Immature natural killer cell (primary cell): Measurements from ENCODE around the gene KPNA1. TPM values are rescaled to one million over a fixed set of nuclear protein-coding genes. Genes with fewer than 3 reads are reported as not detected.
"Not testable (repeated sequence)": the region's sequence is repeated elsewhere in the genome, so short reads cannot be mapped to it uniquely, and the experiment has no call there.

Source experiments
- DNase-seq, 3 donors: peaks; one replicate each; pipeline ENCODE4 v3.0.0; 2022; ENCODE audit warnings: mixed read lengths in 1 of 3
- H3K27ac Mint-ChIP-seq, 6 donors: one replicate each; pipeline ENCODE4 v1.8.0; 2020; ENCODE audit warnings: mixed read lengths in 6 of 6, mild to moderate bottlenecking in 5 of 6, inconsistent platforms in 4 of 6, moderate library complexity in 3 of 6
- H3K27me3 Mint-ChIP-seq, 3 donors: one replicate each; pipeline ENCODE4 v1.8.0; 2020 to 2021; ENCODE audit warnings: low read depth in 3 of 3, mild to moderate bottlenecking in 3 of 3, mixed read lengths in 3 of 3, moderate library complexity in 3 of 3, inconsistent platforms in 1 of 3
- H3K36me3 Mint-ChIP-seq, 3 donors: one replicate each; pipeline ENCODE4 v1.8.0; 2020; ENCODE audit warnings: mixed read lengths in 3 of 3, inconsistent platforms in 2 of 3, mild to moderate bottlenecking in 2 of 3
- H3K4me1 Mint-ChIP-seq, 2 donors: one replicate each; pipeline ENCODE4 v1.8.0; 2020; ENCODE audit warnings: inconsistent platforms in 2 of 2, mild to moderate bottlenecking in 2 of 2, mixed read lengths in 2 of 2, moderate library complexity in 1 of 2
- H3K4me3 Mint-ChIP-seq, 5 donors: one replicate each; pipeline ENCODE4 v1.8.0; 2020; ENCODE audit warnings: mild to moderate bottlenecking in 5 of 5, mixed read lengths in 5 of 5, inconsistent platforms in 3 of 5, moderate library complexity in 3 of 5
- H3K9me3 Mint-ChIP-seq, 6 donors: one replicate each; pipeline ENCODE4 v1.8.0; 2020; ENCODE audit warnings: mild to moderate bottlenecking in 6 of 6, mixed read lengths in 6 of 6, inconsistent platforms in 4 of 6, moderate library complexity in 3 of 6
- polyA plus RNA-seq, 3 donors: library from polyadenylated mRNA; unstranded; fragments of 300-500 nt; fragmentation: Illumina TruSeq; gene quantifications; one replicate each; pipeline ENCODE4 v1.2.3, GENCODE V29; 2021

Gene KPNA1
- polyA plus RNA-seq, 3 donors from 2014 or later = 42.9 to 71.8 (median 63.6) TPM

GRCh38 chr3:122457706-122458105, 57.0 kb downstream of the KPNA1 start:
- Mint-ChIP-seq H3K4me1 (peaks cover 0 to 6% of the 10 kb centered on the region in 2 donors), H3K27ac (peak overlapping the region in 2 of 6 donors; percentile 5 to 20), H3K36me3 (peaks cover 30 to 41% (median 37%) of the 10 kb centered on the region in 3 donors), H3K27me3 (no peaks in the 10 kb centered on the region), H3K9me3 (no peaks in the 10 kb centered on the region), H3K4me3 (no peak overlapping the region)
- no peak for DNase-seq

GRCh38 chr3:122456074-122456473, 58.7 kb downstream of the KPNA1 start:
- Mint-ChIP-seq H3K27me3 (no peaks in the 10 kb centered on the region), H3K4me1 (peaks cover 0 to 6% of the 10 kb centered on the region in 2 donors), H3K9me3 (no peaks in the 10 kb centered on the region), H3K36me3 (peaks cover 25 to 39% (median 26%) of the 10 kb centered on the region in 3 donors), H3K4me3 (no peak overlapping the region), H3K27ac (no peak overlapping the region)
- no peak for DNase-seq

GRCh38 chr3:122451371-122451770, 63.4 kb downstream of the KPNA1 start:
- Mint-ChIP-seq H3K27ac (no peak overlapping the region), H3K4me3 (no peak overlapping the region), H3K27me3 (no peaks in the 10 kb centered on the region), H3K9me3 (no peaks in the 10 kb centered on the region), H3K4me1 (peaks cover 2 to 17% of the 10 kb centered on the region in 2 donors), H3K36me3 (peaks cover 25 to 52% (median 40%) of the 10 kb centered on the region in 3 donors)
- DNase-seq = no peak

DNA sequence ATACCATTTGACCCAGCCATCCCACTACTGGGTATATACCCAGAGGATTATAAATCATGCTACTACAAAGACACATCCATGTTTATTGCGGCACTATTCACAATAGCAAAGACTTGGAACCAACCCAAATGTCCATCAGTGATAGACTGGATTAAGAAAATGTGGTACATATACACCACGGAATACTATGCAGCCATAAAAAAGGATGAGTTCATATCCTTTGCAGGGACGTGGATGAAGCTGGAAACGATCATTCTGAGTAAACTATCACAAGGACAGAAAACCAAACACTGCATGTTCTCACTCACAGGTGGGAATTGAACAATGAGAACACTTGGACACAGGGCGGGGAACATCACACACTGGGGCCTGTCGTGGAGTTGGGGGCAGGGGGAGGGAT, 66.5 kb downstream of the KPNA1 start:
- DNase-seq, H3K27me3 Mint-ChIP-seq, H3K4me3 Mint-ChIP-seq: not testable (repeated sequence)
- Mint-ChIP-seq H3K27ac (peak overlapping the region in 2 of 6 donors; percentile 14 to 69), H3K9me3 (peaks cover 2 to 11% (median 5%) of the 10 kb centered on the region in 6 donors), H3K36me3 (peaks cover 42 to 75% (median 66%) of the 10 kb centered on the region in 3 donors), H3K4me1 (peaks cover 6 to 23% of the 10 kb centered on the region in 2 donors)

DNA sequence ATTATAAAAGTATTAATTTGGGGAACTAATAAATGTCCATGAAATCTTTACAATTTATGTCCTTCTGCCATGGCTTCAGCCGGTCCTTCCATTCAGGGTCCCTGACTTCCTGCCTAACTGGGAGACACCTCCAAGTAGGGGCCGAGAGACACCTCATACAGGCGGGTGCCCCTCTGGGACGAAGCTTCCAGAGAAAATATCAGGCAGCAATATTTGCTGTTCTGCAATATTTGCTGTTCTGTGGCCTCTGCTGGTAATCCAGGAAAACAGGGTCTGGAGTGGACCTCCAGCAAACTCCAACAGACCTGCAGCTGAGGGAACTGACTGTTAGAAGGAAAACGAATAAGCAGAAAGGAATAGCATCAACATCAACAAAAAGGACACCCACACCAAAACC, 70.2 kb downstream of the KPNA1 start:
- Mint-ChIP-seq H3K9me3 (peaks cover 2 to 11% (median 5%) of the 10 kb centered on the region in 6 donors), H3K4me1 (peaks cover 6 to 23% of the 10 kb centered on the region in 2 donors), H3K36me3 (peaks cover 67 to 94% (median 68%) of the 10 kb centered on the region in 3 donors)
- H3K4me3 Mint-ChIP-seq, H3K27me3 Mint-ChIP-seq, DNase-seq, H3K27ac Mint-ChIP-seq: not testable (repeated sequence)

GRCh38 chr3:122443762-122444490, 70.8 kb downstream of the KPNA1 start:
- peaks cover 2 to 11% (median 5%) of the 10 kb centered on the region in 6 donors for H3K9me3 Mint-ChIP-seq
- H3K4me3 Mint-ChIP-seq = not testable (repeated sequence)

GRCh38 chr3:122443090-122443489, 71.6 kb downstream of the KPNA1 start:
- Mint-ChIP-seq H3K9me3 (peaks cover 2 to 11% (median 5%) of the 10 kb centered on the region in 6 donors), H3K27ac (no peak overlapping the region), H3K4me3 (no peak overlapping the region), H3K27me3 (peaks cover 0 to 2% (median 0%) of the 10 kb centered on the region in 3 donors), H3K36me3 (peaks cover 56 to 90% (median 56%) of the 10 kb centered on the region in 3 donors), H3K4me1 (peaks cover 6 to 19% of the 10 kb centered on the region in 2 donors)
- no peak for DNase-seq

More at GRCh38 chr3:122443762-122444490, 70.8 kb downstream of the KPNA1 start:
- Mint-ChIP-seq H3K27ac (peak overlapping the region in 2 of 6 donors; percentile 17 to 55), H3K4me1 (peaks cover 6 to 23% of the 10 kb centered on the region in 2 donors), H3K36me3 (peaks cover 62 to 90% (median 63%) of the 10 kb centered on the region in 3 donors)
- H3K27me3 Mint-ChIP-seq, DNase-seq: not testable (repeated sequence)

DNA sequence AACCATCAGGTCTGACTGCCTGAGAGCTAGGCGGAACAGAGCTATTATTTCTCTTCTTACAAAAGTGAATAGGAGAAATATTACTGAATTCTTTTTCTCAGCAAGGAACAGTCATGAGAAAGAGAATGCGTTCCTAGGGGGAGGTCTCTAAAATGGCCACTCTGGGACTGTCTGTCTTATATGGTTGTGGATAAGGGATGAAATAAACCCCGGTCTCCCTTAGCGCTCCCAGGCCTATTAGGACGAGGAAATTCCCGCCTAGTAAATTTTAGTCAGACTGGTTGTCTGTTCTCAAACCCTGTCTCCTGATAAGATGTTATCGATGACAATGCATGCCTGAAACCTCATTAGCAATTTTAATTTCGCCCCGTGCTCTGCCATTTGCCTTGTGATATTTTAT, 78.8 kb downstream of the KPNA1 start:
- peaks cover 43 to 75% (median 53%) of the 10 kb centered on the region in 3 donors for H3K36me3 Mint-ChIP-seq
- H3K9me3 Mint-ChIP-seq = peaks cover 4 to 17% (median 8%) of the 10 kb centered on the region in 6 donors
- peaks cover 0 to 2% (median 0%) of the 10 kb centered on the region in 3 donors for H3K27me3 Mint-ChIP-seq
- peak overlapping the region in 1 of 6 donors; percentile 30 for H3K27ac Mint-ChIP-seq
- DNase-seq = no peak
- no peak overlapping the region for H3K4me3 Mint-ChIP-seq
- H3K4me1 Mint-ChIP-seq = peaks cover 1 to 3% of the 10 kb centered on the region in 2 donors

- no peak for DNase-seq
- no peaks in the 10 kb centered on the region for H3K27me3 Mint-ChIP-seq
- peaks cover 4 to 20% of the 10 kb centered on the region in 2 donors for H3K4me1 Mint-ChIP-seq
- H3K4me3 Mint-ChIP-seq = no peak overlapping the region
- H3K9me3 Mint-ChIP-seq = no peaks in the 10 kb centered on the region
- H3K27ac Mint-ChIP-seq = peak overlapping the region in 1 of 6 donors; percentile 39
- H3K36me3 Mint-ChIP-seq = peaks cover 22 to 75% (median 43%) of the 10 kb centered on the region in 3 donors
Measured at GRCh38 chr3:122430371-122430770, 84.4 kb downstream of the KPNA1 start.

DNA sequence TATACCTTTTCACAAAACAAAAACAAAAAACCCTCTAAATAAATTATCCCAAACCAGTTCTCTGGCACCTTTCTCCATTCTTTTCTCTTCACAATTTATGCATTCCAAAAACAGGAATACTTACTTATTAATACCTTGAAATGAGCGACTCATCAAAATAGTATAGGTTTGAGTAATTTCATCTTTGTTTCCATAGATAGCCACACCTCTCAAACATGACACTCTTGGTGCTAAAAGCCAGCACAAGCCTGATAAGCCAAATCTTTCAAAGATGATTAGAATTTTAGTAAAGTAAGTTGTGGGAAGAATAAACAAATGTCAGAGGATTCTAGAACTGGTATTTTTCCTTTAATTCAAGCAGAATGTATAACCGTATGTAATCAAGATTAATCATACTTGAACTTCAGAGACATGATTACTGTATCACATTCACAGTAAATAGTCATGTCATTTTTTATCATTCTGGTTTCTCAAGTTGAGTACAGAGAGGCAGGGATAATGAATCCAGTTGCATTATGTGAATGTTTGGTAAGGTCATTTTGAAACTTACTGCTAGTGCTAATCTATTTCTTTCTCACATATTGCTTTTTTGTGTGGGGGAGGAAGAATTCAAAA, 86.8 kb downstream of the KPNA1 start:
- H3K4me3 Mint-ChIP-seq = no peak overlapping the region
- no peak for DNase-seq
- no peaks in the 10 kb centered on the region for H3K27me3 Mint-ChIP-seq
- peak overlapping the region in 2 of 6 donors; percentile 39 to 71 for H3K27ac Mint-ChIP-seq
- H3K9me3 Mint-ChIP-seq = no peaks in the 10 kb centered on the region
- H3K4me1 Mint-ChIP-seq = peaks cover 4 to 20% of the 10 kb centered on the region in 2 donors
- H3K36me3 Mint-ChIP-seq = peaks cover 10 to 63% (median 30%) of the 10 kb centered on the region in 3 donors

DNA sequence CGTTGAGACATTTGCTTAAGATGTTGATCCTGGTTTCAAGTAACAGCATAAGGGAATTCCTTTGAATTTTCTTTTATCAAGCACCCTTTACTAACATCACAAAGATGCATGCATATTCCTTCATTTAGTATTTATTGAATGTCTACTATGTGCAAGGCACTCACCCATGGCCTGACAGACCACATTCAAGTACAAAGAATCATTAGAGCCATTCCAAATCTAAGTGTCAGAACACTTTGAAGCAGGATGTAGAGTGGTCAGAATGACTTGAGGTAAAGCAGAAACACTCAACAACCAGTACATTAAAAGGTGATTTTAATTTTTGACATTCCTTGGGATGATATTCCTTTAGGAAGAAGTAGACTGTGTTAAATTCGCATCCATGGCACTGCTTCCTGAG, 92.9 kb downstream of the KPNA1 start:
- DNase-seq = no peak
- H3K4me3 Mint-ChIP-seq = no peak overlapping the region
- H3K27ac Mint-ChIP-seq = no peak overlapping the region
- no peaks in the 10 kb centered on the region for H3K27me3 Mint-ChIP-seq
- peaks cover 0 to 22% (median 8%) of the 10 kb centered on the region in 3 donors for H3K36me3 Mint-ChIP-seq
- peaks cover 9 to 18% of the 10 kb centered on the region in 2 donors for H3K4me1 Mint-ChIP-seq
- H3K9me3 Mint-ChIP-seq = no peaks in the 10 kb centered on the region

DNA sequence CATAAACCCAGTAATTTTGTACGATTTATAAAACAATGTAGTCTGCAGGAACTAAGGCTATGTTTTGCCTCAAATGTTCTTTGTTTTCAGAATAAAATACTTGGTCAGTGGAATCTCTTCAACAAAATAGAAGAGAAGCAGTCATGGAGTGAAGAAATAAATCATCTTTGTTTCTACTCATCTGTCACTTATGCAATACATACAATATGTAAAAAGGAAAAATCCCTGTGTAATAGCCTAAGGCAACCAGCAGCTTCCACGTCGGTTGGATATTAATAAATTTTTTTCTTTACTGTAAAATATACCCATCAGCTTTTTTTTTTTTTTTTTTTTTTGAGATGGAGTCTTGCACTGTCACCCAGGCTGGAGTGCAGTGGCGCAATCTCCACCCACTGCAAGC, 93.6 kb downstream of the KPNA1 start:
- peaks cover 0 to 15% (median under 1%) of the 10 kb centered on the region in 3 donors for H3K36me3 Mint-ChIP-seq
- no peak overlapping the region for H3K4me3 Mint-ChIP-seq
- H3K4me1 Mint-ChIP-seq = peaks cover 15 to 26% of the 10 kb centered on the region in 2 donors
- no peak for DNase-seq
- H3K27me3 Mint-ChIP-seq = peaks cover under 1 to 5% (median 5%) of the 10 kb centered on the region in 3 donors
- H3K9me3 Mint-ChIP-seq = no peaks in the 10 kb centered on the region
- no peak overlapping the region for H3K27ac Mint-ChIP-seq

GRCh38 chr3:122416966-122417365, 97.8 kb downstream of the KPNA1 start:
- DNase-seq = no peak
- peak overlapping the region; percentile 94 to 100 (median 97) for H3K4me3 Mint-ChIP-seq
- H3K27me3 Mint-ChIP-seq = peaks cover 4 to 13% (median 12%) of the 10 kb centered on the region in 3 donors
- peak overlapping the region; percentile 97 to 100 (median 100) for H3K27ac Mint-ChIP-seq
- H3K36me3 Mint-ChIP-seq = peaks cover 0 to 3% (median 0%) of the 10 kb centered on the region in 3 donors
- H3K9me3 Mint-ChIP-seq = no peaks in the 10 kb centered on the region
- H3K4me1 Mint-ChIP-seq = peaks cover 42 to 63% of the 10 kb centered on the region in 2 donors
